GM19397 (cell line): Measurements from ENCODE around the gene RABL2B.

Source experiments
- ATAC-seq: cut with Tn5 transposase; IDR thresholded peaks from one replicate; pipeline ENCODE4 v1.9.1; 2021; ENCODE audit warnings: mild to moderate bottlenecking, moderate library complexity; ENCODE audit not compliant: unreplicated experiment

RABL2B gene

DNA sequence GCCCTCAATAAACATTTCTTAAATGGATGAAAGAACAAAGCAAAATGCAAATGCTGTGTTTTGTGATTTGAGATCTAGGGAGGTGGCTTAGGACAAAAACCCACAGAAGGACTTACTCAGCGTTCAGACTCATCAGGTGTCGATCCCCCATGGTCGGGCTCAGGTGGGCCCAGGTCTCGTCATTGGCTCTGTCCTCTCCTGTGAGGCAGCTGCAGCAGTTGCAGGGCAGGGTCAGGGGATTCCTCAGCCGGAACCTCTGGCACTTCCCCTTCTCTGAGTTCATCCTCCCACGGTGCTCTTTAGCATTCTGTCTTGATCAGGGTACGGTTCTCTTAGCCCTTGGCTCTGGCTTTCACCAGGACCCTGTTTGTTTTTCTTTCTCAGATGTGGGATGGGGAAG is 59.4 kb downstream of the RABL2B start:
- ATAC-seq, result no peak

DNA sequence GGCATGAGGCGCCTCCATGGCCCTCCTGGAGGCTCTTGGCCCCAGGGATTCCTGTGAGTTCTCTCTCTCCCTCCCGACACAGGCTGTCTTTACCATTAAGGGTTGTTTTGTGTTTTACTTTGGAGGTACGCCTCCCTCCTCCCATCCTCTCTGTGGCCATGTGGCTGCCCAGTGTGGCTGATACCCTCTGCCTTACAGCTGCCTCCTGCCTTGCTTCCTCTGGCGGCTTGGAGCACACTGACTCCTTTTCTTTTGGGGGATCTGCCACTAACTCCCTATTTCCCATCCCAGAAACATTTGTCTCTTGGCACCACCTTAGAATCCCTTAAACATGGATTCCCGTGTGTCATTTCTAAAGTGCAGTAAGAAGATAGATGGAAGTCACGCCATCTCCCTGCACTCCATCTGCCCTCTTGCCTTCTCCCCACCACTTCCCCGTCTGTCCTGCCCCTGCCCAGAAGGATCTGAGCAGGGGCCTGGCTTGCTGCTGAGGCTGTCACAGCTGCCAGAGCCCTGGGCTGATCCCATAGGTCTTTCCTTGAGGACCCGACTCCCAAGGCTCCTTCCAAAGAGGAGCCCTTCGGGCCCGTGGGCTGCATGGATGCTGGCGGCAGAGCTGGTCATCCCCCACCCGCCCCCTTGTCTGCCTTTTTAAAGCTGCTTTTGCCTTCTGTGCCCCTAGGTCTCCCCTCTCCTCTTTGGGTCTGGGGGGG is 60.6 kb downstream of the RABL2B start:
- ATAC-seq, result no peak

DNA sequence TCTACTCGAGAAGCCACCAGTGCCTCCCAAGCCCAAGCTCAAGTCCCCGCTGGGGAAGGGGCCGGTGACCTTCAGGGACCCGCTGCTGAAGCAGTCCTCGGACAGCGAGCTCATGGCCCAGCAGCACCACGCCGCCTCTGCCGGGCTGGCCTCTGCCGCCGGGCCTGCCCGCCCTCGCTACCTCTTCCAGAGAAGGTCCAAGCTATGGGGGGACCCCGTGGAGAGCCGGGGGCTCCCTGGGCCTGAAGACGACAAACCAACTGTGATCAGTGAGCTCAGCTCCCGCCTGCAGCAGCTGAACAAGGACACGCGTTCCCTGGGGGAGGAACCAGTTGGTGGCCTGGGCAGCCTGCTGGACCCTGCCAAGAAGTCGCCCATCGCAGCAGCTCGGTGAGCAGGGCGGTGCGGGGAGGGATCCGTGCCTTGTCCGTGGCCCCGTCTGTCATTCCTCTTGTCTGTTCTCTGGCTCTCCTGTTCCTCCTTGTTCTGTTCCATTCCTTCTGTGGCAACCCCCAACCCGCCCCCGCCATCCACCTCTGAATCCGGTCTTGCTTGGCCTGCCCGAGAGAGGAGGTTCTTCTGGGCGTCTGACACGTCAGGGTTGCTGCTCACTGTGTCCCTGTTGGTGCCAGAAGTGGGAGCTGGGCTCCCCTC is 61.3 kb downstream of the RABL2B start:
- no peak for ATAC-seq

DNA sequence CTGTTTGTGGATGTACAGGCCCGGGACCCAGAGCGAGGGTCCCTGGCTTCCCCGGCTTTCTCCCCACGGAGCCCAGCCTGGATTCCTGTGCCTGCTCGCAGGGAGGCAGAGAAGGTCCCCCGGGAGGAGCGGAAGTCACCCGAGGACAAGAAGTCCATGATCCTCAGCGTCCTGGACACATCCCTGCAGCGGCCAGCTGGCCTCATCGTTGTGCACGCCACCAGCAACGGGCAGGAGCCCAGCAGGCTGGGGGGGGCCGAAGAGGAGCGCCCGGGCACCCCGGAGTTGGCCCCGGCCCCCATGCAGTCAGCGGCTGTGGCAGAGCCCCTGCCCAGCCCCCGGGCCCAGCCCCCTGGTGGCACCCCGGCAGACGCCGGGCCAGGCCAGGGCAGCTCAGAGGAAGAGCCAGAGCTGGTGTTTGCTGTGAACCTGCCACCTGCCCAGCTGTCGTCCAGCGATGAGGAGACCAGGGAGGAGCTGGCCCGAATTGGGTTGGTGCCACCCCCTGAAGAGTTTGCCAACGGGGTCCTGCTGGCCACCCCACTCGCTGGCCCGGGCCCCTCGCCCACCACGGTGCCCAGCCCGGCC is 62.1 kb downstream of the RABL2B start:
- no peak for ATAC-seq

DNA sequence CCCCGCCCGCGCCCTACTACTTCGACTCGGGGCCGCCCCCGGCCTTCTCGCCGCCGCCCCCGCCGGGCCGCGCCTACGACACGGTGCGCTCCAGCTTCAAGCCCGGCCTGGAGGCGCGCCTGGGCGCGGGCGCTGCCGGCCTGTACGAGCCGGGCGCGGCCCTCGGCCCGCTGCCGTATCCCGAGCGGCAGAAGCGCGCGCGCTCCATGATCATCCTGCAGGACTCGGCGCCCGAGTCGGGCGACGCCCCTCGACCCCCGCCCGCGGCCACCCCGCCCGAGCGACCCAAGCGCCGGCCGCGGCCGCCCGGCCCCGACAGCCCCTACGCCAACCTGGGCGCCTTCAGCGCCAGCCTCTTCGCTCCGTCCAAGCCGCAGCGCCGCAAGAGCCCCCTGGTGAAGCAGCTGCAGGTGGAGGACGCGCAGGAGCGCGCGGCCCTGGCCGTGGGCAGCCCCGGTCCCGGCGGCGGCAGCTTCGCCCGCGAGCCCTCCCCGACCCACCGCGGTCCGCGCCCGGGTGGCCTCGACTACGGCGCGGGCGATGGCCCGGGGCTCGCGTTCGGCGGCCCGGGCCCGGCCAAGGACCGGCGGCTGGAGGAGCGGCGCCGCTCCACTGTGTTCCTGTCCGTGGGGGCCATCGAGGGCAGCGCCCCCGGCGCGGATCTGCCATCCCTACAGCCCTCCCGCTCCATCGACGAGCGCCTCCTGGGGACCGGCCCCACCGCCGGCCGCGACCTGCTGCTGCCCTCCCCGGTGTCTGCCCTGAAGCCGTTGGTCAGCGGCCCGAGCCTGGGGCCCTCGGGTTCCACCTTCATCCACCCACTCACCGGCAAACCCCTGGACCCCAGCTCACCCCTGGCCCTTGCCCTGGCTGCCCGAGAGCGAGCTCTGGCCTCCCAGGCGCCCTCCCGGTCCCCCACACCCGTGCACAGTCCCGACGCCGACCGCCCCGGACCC is 62.9 kb downstream of the RABL2B start:
- no peak for ATAC-seq

DNA sequence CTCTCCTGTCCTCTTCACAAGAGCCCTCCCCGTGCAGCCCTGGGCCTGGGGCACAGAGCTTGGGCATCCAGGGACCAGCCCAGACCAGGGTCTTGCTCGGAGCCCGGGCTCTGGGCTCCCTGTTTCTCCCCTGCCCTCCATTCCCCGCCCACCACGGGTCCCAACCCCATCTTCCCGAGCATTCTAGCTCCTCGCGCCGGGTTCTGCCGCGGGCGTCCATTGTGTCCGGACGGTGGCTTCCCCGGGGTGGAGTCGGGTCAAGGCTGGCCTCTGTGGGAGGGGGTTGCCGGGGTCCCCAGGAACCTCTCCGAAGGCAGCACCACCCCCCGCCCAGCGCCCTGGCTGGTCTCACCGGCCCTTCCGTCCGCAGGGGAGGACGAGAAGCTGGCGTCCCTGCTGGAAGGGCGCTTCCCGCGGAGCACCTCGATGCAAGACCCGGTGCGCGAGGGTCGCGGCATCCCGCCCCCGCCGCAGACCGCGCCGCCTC is 63.6 kb downstream of the RABL2B start:
- ATAC-seq, result no peak

DNA sequence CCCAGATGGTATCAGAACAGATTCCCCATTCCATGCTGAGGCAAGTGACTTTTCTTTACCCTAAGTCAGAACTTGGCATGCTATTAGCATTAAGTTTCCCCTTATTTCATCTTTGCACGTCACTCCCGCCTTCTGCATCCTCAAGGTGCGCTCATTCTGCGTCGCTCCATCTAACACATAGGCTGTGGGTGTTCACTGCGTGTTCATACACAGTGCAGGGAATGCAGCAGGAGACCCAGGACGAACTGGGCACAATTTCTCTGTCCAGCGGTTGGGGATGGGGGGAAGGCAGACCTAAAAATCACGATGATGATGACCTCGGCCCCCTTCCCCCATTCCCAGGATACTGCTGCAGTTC is 65.1 kb downstream of the RABL2B start:
- ATAC-seq, result no peak

DNA sequence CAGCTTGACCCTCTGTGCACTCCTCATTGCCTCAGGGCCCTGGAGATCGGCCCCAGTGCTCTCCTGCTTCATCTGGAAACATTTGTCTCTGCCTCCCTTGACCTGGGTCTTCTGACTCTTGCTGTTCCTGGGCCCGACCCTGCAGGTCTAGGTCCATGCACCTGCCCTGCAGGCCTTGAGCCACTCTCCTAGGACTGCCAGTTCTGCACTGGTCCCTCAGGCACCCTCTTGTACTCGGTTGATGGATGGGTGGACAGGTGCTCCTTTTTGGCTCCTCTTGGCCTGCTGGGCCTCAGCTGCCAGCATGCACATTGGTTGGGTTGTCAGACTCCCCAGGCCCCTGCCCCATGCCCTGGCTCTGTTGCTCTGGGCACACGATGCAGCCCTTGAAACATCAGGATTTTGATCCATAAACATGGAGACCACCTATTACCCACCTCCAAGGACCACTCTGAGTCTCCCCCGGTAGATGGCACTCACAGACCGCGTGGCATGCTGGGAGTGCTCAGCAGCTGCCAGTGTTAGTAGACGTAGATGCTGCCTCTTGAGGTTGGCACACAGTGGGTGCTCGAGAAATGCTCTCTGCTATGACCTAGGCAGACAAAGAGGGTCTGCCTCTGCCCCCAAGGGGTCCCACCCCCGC is 65.6 kb downstream of the RABL2B start:
- no peak for ATAC-seq
